Measurements from ENCODE around the gene CYTL1. TPM values are rescaled to one million over a fixed set of nuclear protein-coding genes. Genes with fewer than 3 reads are reported as not detected.

Gene CYTL1
- total RNA-seq, 1 donor from 2014 or later = 2.0 TPM

- H3K27ac ChIP-seq = no peak overlapping the region
Observed at GRCh38 chr4:5032813-5033212, 13.6 kb upstream of the CYTL1 start.

GRCh38 chr4:5030927-5031326, 11.7 kb upstream of the CYTL1 start:
- no peaks in the 10 kb centered on the region for H3K4me1 ChIP-seq
- no peak overlapping the region for H3K4me3 ChIP-seq
- TF ChIP-seq POLR2A (IDR thresholded peaks at IDR 0.05) = no peak
- no peak for TF ChIP-seq POLR2AphosphoS5 (IDR thresholded peaks at IDR 0.05; ENCODE audit: insufficient read depth in 1 of 2, low read depth in 1 of 2)
- no peak for TF ChIP-seq CTCF (IDR thresholded peaks at IDR 0.05)
- intact Hi-C loops (cut with DNase I) = no loop called here
- no peak overlapping the region for H3K27ac ChIP-seq
- DNase-seq (ENCODE audit: extremely low spot score in 2 of 2) = no peak
- no peaks in the 10 kb centered on the region for H3K9me3 ChIP-seq
- H3K27me3 ChIP-seq = no peaks in the 10 kb centered on the region
- no peaks in the 10 kb centered on the region for H3K36me3 ChIP-seq

More at GRCh38 chr4:5032813-5033212, 13.6 kb upstream of the CYTL1 start:
- H3K4me1 ChIP-seq = no peaks in the 10 kb centered on the region
- TF ChIP-seq POLR2A (IDR thresholded peaks at IDR 0.05) = no peak
- no peak for TF ChIP-seq CTCF (IDR thresholded peaks at IDR 0.05)
- no peak for TF ChIP-seq POLR2AphosphoS5 (IDR thresholded peaks at IDR 0.05; ENCODE audit: insufficient read depth in 1 of 2, low read depth in 1 of 2)
- intact Hi-C loops (cut with DNase I) = no loop called here
- H3K36me3 ChIP-seq = no peaks in the 10 kb centered on the region
- H3K9me3 ChIP-seq = no peaks in the 10 kb centered on the region
- H3K4me3 ChIP-seq = no peak overlapping the region
- DNase-seq (ENCODE audit: extremely low spot score in 2 of 2) = no peak
- no peaks in the 10 kb centered on the region for H3K27me3 ChIP-seq

- DNase-seq (ENCODE audit: extremely low spot score in 2 of 2) = no peak
- intact Hi-C loops (cut with DNase I) = no loop called here
- Histone ChIP-seq H3K36me3 (no peaks in the 10 kb centered on the region), H3K27me3 (no peaks in the 10 kb centered on the region), H3K4me1 (no peaks in the 10 kb centered on the region), H3K9me3 (no peaks in the 10 kb centered on the region), H3K27ac (no peak overlapping the region), H3K4me3 (no peak overlapping the region)
- TF ChIP-seq CTCF (IDR thresholded peaks at IDR 0.05) (no peak), POLR2A (IDR thresholded peaks at IDR 0.05) (no peak), POLR2AphosphoS5 (IDR thresholded peaks at IDR 0.05; ENCODE audit: insufficient read depth in 1 of 2, low read depth in 1 of 2) (no peak)
Observed at GRCh38 chr4:5030221-5030620, 11.0 kb upstream of the CYTL1 start.

- Histone ChIP-seq H3K4me1 (no peaks in the 10 kb centered on the region), H3K4me3 (no peak overlapping the region), H3K27ac (no peak overlapping the region), H3K9me3 (no peaks in the 10 kb centered on the region), H3K27me3 (no peaks in the 10 kb centered on the region), H3K36me3 (no peaks in the 10 kb centered on the region)
- TF ChIP-seq POLR2AphosphoS5 (IDR thresholded peaks at IDR 0.05; ENCODE audit: insufficient read depth in 1 of 2, low read depth in 1 of 2) (no peak), CTCF (IDR thresholded peaks at IDR 0.05) (no peak), POLR2A (IDR thresholded peaks at IDR 0.05) (no peak)
- intact Hi-C loops (cut with DNase I) = no loop called here
- no peak for DNase-seq (ENCODE audit: extremely low spot score in 2 of 2)
Observed at GRCh38 chr4:5029447-5029846, 10.2 kb upstream of the CYTL1 start.

- Histone ChIP-seq H3K4me3 (no peak overlapping the region), H3K27me3 (no peaks in the 10 kb centered on the region), H3K36me3 (no peaks in the 10 kb centered on the region), H3K9me3 (no peaks in the 10 kb centered on the region), H3K4me1 (no peaks in the 10 kb centered on the region), H3K27ac (no peak overlapping the region)
- TF ChIP-seq POLR2AphosphoS5 (IDR thresholded peaks at IDR 0.05; ENCODE audit: insufficient read depth in 1 of 2, low read depth in 1 of 2) (no peak), CTCF (IDR thresholded peaks at IDR 0.05) (no peak), POLR2A (IDR thresholded peaks at IDR 0.05) (no peak)
- DNase-seq (ENCODE audit: extremely low spot score in 2 of 2) = no peak
- intact Hi-C loops (cut with DNase I) = no loop called here
Observed at GRCh38 chr4:5028480-5028879, 9.2 kb upstream of the CYTL1 start.

Measured in vagina (tissue), 2 donors.